GM20000 (cell line): Measurements from ENCODE around the gene GRK6.

Source experiments
- DNase-seq: peaks from one replicate; pipeline ENCODE4 v3.0.0; 2012; ENCODE audit warnings: low spot score
- CTCF ChIP-seq: IDR thresholded peaks from 2 replicates; pipeline ENCODE4 v1.5.1; 2012; ENCODE audit warnings: mild to moderate bottlenecking, control low read depth; ENCODE audit errors: extremely low read depth, missing control alignments

The GRK6 gene

GRCh38 chr5:177486256-177486655 lies 59.8 kb downstream of the GRK6 start:
- no peak for DNase-seq
- TF ChIP-seq CTCF = no peak

DNA sequence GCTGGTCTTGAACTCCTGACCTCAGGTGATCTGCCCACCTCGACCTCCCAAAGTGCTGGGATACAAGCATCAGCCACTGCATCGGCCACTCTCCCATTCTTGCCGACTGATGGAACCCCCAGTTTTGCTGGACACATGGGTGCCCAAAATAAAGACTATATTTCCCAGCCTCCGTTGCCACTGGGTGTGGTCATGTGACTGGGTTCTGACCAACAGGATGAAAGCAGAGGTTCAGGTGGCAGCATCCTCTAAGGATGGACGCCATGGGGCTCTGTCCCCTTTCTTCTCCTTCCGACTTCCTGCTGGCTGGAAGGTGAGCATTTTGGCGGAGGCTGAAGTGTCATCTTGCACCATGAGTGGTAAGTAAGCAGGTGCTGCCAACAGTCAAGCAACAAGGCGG lies 60.7 kb downstream of the GRK6 start:
- DNase-seq = no peak
- no peak for TF ChIP-seq CTCF

- no peak for TF ChIP-seq CTCF
These were observed 61.5 kb downstream of the GRK6 start for GRCh38 chr5:177487975-177488374.

DNA sequence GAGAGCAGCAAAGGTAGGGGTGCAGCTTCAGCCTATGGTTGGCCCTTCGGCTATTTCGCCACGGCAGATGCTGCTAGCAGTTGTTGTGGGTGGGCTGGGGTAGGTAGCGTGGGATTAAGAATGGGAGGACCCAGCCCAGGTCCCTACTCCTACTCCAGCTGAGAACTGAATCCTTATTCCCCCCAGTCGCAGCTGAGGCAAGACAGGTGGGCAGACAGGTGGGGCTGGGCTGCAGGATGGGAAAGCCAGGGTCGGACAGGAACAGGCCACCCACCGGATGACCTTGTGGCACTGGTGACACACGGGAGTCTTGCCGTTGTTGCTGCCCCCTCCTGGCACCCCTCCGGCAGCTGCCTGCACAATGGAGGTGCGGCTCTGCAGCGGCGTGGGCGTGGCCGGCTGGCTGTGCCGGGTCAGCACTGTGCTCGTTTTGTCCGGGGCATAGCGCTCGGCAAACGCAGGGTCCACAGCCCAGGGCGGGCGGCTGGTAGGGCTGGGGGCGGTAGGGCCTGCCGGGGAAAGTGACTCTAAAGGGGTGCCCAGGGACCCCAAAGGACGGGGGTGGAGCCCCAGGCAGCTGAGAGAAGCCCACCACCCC lies 62.7 kb downstream of the GRK6 start:
- DNase-seq = no peak
- no peak for TF ChIP-seq CTCF

More at GRCh38 chr5:177487975-177488374, 61.5 kb downstream of the GRK6 start:
- no peak for DNase-seq

GRCh38 chr5:177490311-177490991 lies 64.0 kb downstream of the GRK6 start:
- no peak for DNase-seq

GRCh38 chr5:177490992-177491391 lies 64.5 kb downstream of the GRK6 start:
- TF ChIP-seq CTCF = no peak

More at GRCh38 chr5:177490311-177490991, 64.0 kb downstream of the GRK6 start:
- no peak for TF ChIP-seq CTCF

DNA sequence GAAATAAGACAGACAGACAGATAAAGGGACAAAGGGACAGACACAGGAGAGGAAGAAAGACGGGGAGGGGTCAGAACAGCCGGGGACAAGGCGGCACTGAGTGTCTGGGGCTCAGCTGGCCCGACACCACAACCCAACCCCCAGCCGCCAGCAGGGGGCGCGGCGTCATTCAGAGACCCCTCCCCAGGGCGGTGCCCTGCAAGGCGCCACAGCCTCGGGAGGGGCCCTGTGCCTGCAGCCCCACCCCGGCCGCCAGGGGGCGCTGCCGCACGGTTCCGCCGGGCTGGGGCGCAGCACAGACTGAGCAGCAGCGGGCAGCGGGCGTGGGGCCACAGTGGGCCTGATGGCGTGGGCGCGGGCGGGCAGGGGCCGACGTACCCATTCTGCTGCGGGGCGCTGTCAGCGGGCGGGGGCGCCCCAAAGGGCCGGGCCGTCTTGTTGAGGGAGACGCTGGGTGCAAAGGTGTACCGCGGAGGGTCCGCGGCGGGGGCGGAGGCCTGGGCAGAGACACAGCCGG lies 65.0 kb downstream of the GRK6 start:
- peak; percentile 83 for DNase-seq
- peak; percentile 80 for TF ChIP-seq CTCF

More at GRCh38 chr5:177490992-177491391, 64.5 kb downstream of the GRK6 start:
- no peak for DNase-seq
